ENCODE data around the gene SLC26A8. TPM values are rescaled to one million over a fixed set of nuclear protein-coding genes. Genes with fewer than 3 reads are reported as not detected.

SLC26A8 gene
- total RNA-seq, 1 experiment from 2014 or later: 1.8 TPM

GRCh38 chr6:36027501-36028087, 3.2 kb upstream of the SLC26A8 start, which contains the start of gene MAPK14:
Gene MAPK14 (plus strand): TSS chr6:36027808. CDS start chr6:36028158, 350 bp downstream.
- Mint-ChIP-seq H3K27ac (ENCODE audit: unreplicated experiment) (peak within 1 kb of the TSS; percentile 80), H3K9me3 (ENCODE audit: unreplicated experiment) (no peaks in the 10 kb centered on the region), H3K36me3 (ENCODE audit: insufficient read depth, unreplicated experiment) (peaks cover 15% of the 10 kb centered on the region), H3K27me3 (ENCODE audit: insufficient read depth, unreplicated experiment) (no peaks in the 10 kb centered on the region), H3K4me3 (ENCODE audit: unreplicated experiment) (peak within 1 kb of the TSS; percentile 83), H3K4me1 (ENCODE audit: low read depth, unreplicated experiment) (peaks cover 18% of the 10 kb centered on the region)
- BruUV-seq (replicated peaks): no TSS peak
- DNase-seq: peak; percentile 99
- no peaks in the 10 kb centered on the region for H3K27me3 ChIP-seq (replicated peaks; ENCODE audit: control insufficient read depth, insufficient read depth, low read length)
- H3K36me3 ChIP-seq (ENCODE audit: control insufficient read depth, insufficient read depth, low read length): no peaks in the 10 kb centered on the region
- H3K9me3 ChIP-seq: no peaks in the 10 kb centered on the region
- peak; percentile 82 to 86 for TF ChIP-seq CTCF (IDR thresholded peaks at IDR 0.05; ENCODE audit: insufficient read depth in 1 of 2, low read depth in 1 of 2, low read length in 1 of 2, severe bottlenecking in 1 of 2, unreplicated experiment in 1 of 2)
- H3K4me3 ChIP-seq (ENCODE audit: low read depth, low read length): peak within 1 kb of the TSS; percentile 78
- ChIA-PET CTCF (interaction anchor here (0.5 to 2.5 kb wide), 14 partner anchors 13 to 652 kb away, joined by 3 to 28 read pairs (median 3); partner anchors contain the start of gene SRPK1), POLR2A (interaction anchor here (0.5 to 2.8 kb wide), 6 partner anchors 12 to 396 kb away, joined by 3 to 13 read pairs (median 4); partner anchors contain the start of gene SRPK1)
- H3K4me1 ChIP-seq: peaks cover 34% of the 10 kb centered on the region
- intact Hi-C loops (cut with micrococcal nuclease; ENCODE audit: unreplicated experiment): loop anchor here (1.0 to 5.0 kb wide), 5 partner anchors 37 to 170 kb away; partner anchors contain the start of genes BRPF3 and SRPK1

- no peak for TF ChIP-seq CTCF (IDR thresholded peaks at IDR 0.05; ENCODE audit: insufficient read depth in 1 of 2, low read depth in 1 of 2, low read length in 1 of 2, severe bottlenecking in 1 of 2, unreplicated experiment in 1 of 2)
- peaks cover 22% of the 10 kb centered on the region for H3K4me1 ChIP-seq
- peaks cover 15% of the 10 kb centered on the region for H3K36me3 Mint-ChIP-seq (ENCODE audit: insufficient read depth, unreplicated experiment)
- H3K4me3 Mint-ChIP-seq (ENCODE audit: unreplicated experiment): no peak overlapping the region
- POLR2A ChIA-PET: no interaction called here
- no peaks in the 10 kb centered on the region for H3K27me3 Mint-ChIP-seq (ENCODE audit: insufficient read depth, unreplicated experiment)
- H3K9me3 ChIP-seq: no peaks in the 10 kb centered on the region
- no peaks in the 10 kb centered on the region for H3K9me3 Mint-ChIP-seq (ENCODE audit: unreplicated experiment)
- DNase-seq: no peak
- CTCF ChIA-PET: interaction anchor here (0.6 kb wide), 1 partner anchor 25 kb away, joined by 4 read pairs; no protein-coding TSS in a partner anchor
- intact Hi-C loops (cut with micrococcal nuclease; ENCODE audit: unreplicated experiment): loop anchor here (2.0 to 5.0 kb wide), 4 partner anchors 39 to 171 kb away; partner anchors contain the start of genes BRPF3 and SRPK1
- peak overlapping the region; percentile 6 for H3K27ac Mint-ChIP-seq (ENCODE audit: unreplicated experiment)
- no TSS peak for BruUV-seq (replicated peaks)
- H3K36me3 ChIP-seq (ENCODE audit: control insufficient read depth, insufficient read depth, low read length): no peaks in the 10 kb centered on the region
- no peak overlapping the region for H3K4me3 ChIP-seq (ENCODE audit: low read depth, low read length)
- peaks cover 18% of the 10 kb centered on the region for H3K4me1 Mint-ChIP-seq (ENCODE audit: low read depth, unreplicated experiment)
- H3K27me3 ChIP-seq (replicated peaks; ENCODE audit: control insufficient read depth, insufficient read depth, low read length): no peaks in the 10 kb centered on the region
Measured at GRCh38 chr6:36025932-36026327, 1.5 kb upstream of the SLC26A8 start.

GRCh38 chr6:36025260-36025931, 955 bp upstream of the SLC26A8 start:
- H3K4me1 ChIP-seq: peaks cover 22% of the 10 kb centered on the region
- ChIA-PET CTCF (no interaction called here), POLR2A (no interaction called here)
- Mint-ChIP-seq H3K27ac (ENCODE audit: unreplicated experiment) (peak overlapping the region; percentile 6), H3K27me3 (ENCODE audit: insufficient read depth, unreplicated experiment) (no peaks in the 10 kb centered on the region), H3K4me3 (ENCODE audit: unreplicated experiment) (no peak overlapping the region), H3K9me3 (ENCODE audit: unreplicated experiment) (no peaks in the 10 kb centered on the region), H3K36me3 (ENCODE audit: insufficient read depth, unreplicated experiment) (peaks cover 15% of the 10 kb centered on the region), H3K4me1 (ENCODE audit: low read depth, unreplicated experiment) (peaks cover 18% of the 10 kb centered on the region)
- no peaks in the 10 kb centered on the region for H3K27me3 ChIP-seq (replicated peaks; ENCODE audit: control insufficient read depth, insufficient read depth, low read length)
- H3K4me3 ChIP-seq (ENCODE audit: low read depth, low read length): no peak overlapping the region
- no peak for DNase-seq
- no peaks in the 10 kb centered on the region for H3K36me3 ChIP-seq (ENCODE audit: control insufficient read depth, insufficient read depth, low read length)
- no peak for TF ChIP-seq CTCF (IDR thresholded peaks at IDR 0.05; ENCODE audit: insufficient read depth in 1 of 2, low read depth in 1 of 2, low read length in 1 of 2, severe bottlenecking in 1 of 2, unreplicated experiment in 1 of 2)
- no TSS peak for BruUV-seq (replicated peaks)
- H3K9me3 ChIP-seq: no peaks in the 10 kb centered on the region
- intact Hi-C loops (cut with micrococcal nuclease; ENCODE audit: unreplicated experiment): loop anchor here (5.0 kb wide), 2 partner anchors 103 to 172 kb away; partner anchors contain the start of genes BRPF3 and SRPK1

All from Caco-2 (cell line).